IgD-negative memory B cell (primary cell): ENCODE data around the gene C8A. TPM values are rescaled to one million over a fixed set of nuclear protein-coding genes. Genes with fewer than 3 reads are reported as not detected.

Source experiments
- H3K27ac Mint-ChIP-seq, 3 donors: one replicate each; pipeline ENCODE4 v1.8.0; 2020 to 2022; ENCODE audit warnings: mild to moderate bottlenecking in 3 of 3, mixed read lengths in 3 of 3, moderate library complexity in 1 of 3
- H3K27me3 Mint-ChIP-seq: one replicate; pipeline ENCODE4 v1.8.0; 2021; ENCODE audit warnings: mixed read lengths
- H3K36me3 Mint-ChIP-seq: one replicate; pipeline ENCODE4 v1.8.0; 2020; ENCODE audit warnings: mild to moderate bottlenecking, mixed read lengths
- H3K4me1 Mint-ChIP-seq, 3 donors: one replicate each; pipeline ENCODE4 v1.8.0; 2020 to 2022; ENCODE audit warnings: mixed read lengths in 3 of 3, mild to moderate bottlenecking in 1 of 3
- H3K4me3 Mint-ChIP-seq, 4 donors: one replicate each; pipeline ENCODE4 v1.8.0; 2020 to 2022; ENCODE audit warnings: mild to moderate bottlenecking in 4 of 4, mixed read lengths in 4 of 4, moderate library complexity in 3 of 4
- H3K9me3 Mint-ChIP-seq, 3 donors: one replicate each; pipeline ENCODE4 v1.8.0; 2020 to 2021; ENCODE audit warnings: mixed read lengths in 3 of 3, mild to moderate bottlenecking in 1 of 3
- polyA plus RNA-seq: library from polyadenylated mRNA; unstranded; fragments of 300-500 nt; fragmentation: Illumina TruSeq; gene quantifications from one replicate; pipeline ENCODE4 v1.2.3, GENCODE V29; 2021

Gene C8A
- polyA plus RNA-seq, 1 donor from 2014 or later, result not detected

GRCh38 chr1:56830052-56830451 lies 24.5 kb upstream of the C8A start:
- no peaks in the 10 kb centered on the region for H3K9me3 Mint-ChIP-seq
- H3K27ac Mint-ChIP-seq, result no peak overlapping the region
- no peak overlapping the region for H3K4me3 Mint-ChIP-seq
- peaks cover 0 to 3% (median 0%) of the 10 kb centered on the region in 3 donors for H3K4me1 Mint-ChIP-seq
- H3K27me3 Mint-ChIP-seq, result peaks cover 10% of the 10 kb centered on the region
- H3K36me3 Mint-ChIP-seq, result no peaks in the 10 kb centered on the region

- peaks cover 0 to 3% (median 0%) of the 10 kb centered on the region in 3 donors for H3K4me1 Mint-ChIP-seq
- no peak overlapping the region for H3K4me3 Mint-ChIP-seq
- peaks cover 12% of the 10 kb centered on the region for H3K27me3 Mint-ChIP-seq
- H3K27ac Mint-ChIP-seq, result no peak overlapping the region
- H3K36me3 Mint-ChIP-seq, result no peaks in the 10 kb centered on the region
- no peaks in the 10 kb centered on the region for H3K9me3 Mint-ChIP-seq
Measured at GRCh38 chr1:56831871-56832693, 22.5 kb upstream of the C8A start.

- Mint-ChIP-seq H3K36me3 (no peaks in the 10 kb centered on the region), H3K4me3 (no peak overlapping the region), H3K4me1 (peaks cover 0 to 3% (median 0%) of the 10 kb centered on the region in 3 donors), H3K27me3 (peaks cover 12% of the 10 kb centered on the region), H3K27ac (no peak overlapping the region), H3K9me3 (no peaks in the 10 kb centered on the region)
Measured at GRCh38 chr1:56833088-56833487, 21.5 kb upstream of the C8A start.

GRCh38 chr1:56834137-56834900 lies 20.3 kb upstream of the C8A start:
- Mint-ChIP-seq H3K27me3 (peaks cover 9% of the 10 kb centered on the region), H3K36me3 (no peaks in the 10 kb centered on the region), H3K4me1 (peaks cover 0 to 3% (median 0%) of the 10 kb centered on the region in 3 donors), H3K9me3 (peaks cover 0 to 1% (median 0%) of the 10 kb centered on the region in 3 donors), H3K4me3 (no peak overlapping the region), H3K27ac (no peak overlapping the region)

- Mint-ChIP-seq H3K27ac (no peak overlapping the region), H3K4me3 (no peak overlapping the region), H3K27me3 (peaks cover 9% of the 10 kb centered on the region), H3K4me1 (peaks cover 0 to 3% (median 0%) of the 10 kb centered on the region in 3 donors), H3K36me3 (no peaks in the 10 kb centered on the region), H3K9me3 (peaks cover 0 to 1% (median 0%) of the 10 kb centered on the region in 3 donors)
Measured at GRCh38 chr1:56835657-56836056, 18.9 kb upstream of the C8A start.

GRCh38 chr1:56836359-56836758 lies 18.2 kb upstream of the C8A start:
- Mint-ChIP-seq H3K4me3 (no peak overlapping the region), H3K27ac (no peak overlapping the region), H3K27me3 (peaks cover 9% of the 10 kb centered on the region), H3K36me3 (no peaks in the 10 kb centered on the region), H3K9me3 (peaks cover 0 to 1% (median 0%) of the 10 kb centered on the region in 3 donors), H3K4me1 (peaks cover 0 to 3% (median 0%) of the 10 kb centered on the region in 3 donors)

GRCh38 chr1:56837244-56837939 lies 17.2 kb upstream of the C8A start:
- peaks cover 0 to under 1% (median 0%) of the 10 kb centered on the region in 3 donors for H3K4me1 Mint-ChIP-seq
- H3K36me3 Mint-ChIP-seq, result no peaks in the 10 kb centered on the region
- no peak overlapping the region for H3K27ac Mint-ChIP-seq
- peaks cover 0 to 1% (median 0%) of the 10 kb centered on the region in 3 donors for H3K9me3 Mint-ChIP-seq
- H3K27me3 Mint-ChIP-seq, result peaks cover 4% of the 10 kb centered on the region
- H3K4me3 Mint-ChIP-seq, result no peak overlapping the region

- Mint-ChIP-seq H3K27ac (no peak overlapping the region), H3K27me3 (peaks cover 4% of the 10 kb centered on the region), H3K4me1 (no peaks in the 10 kb centered on the region), H3K36me3 (no peaks in the 10 kb centered on the region), H3K9me3 (peaks cover 0 to 1% (median 0%) of the 10 kb centered on the region in 3 donors), H3K4me3 (no peak overlapping the region)
Measured at GRCh38 chr1:56838759-56839158, 15.8 kb upstream of the C8A start.

- Mint-ChIP-seq H3K9me3 (peaks cover 0 to 5% (median 3%) of the 10 kb centered on the region in 3 donors), H3K36me3 (no peaks in the 10 kb centered on the region), H3K4me3 (no peak overlapping the region), H3K27ac (no peak overlapping the region), H3K4me1 (no peaks in the 10 kb centered on the region), H3K27me3 (peaks cover 2% of the 10 kb centered on the region)
Measured at GRCh38 chr1:56843544-56843943, 11.1 kb upstream of the C8A start.

GRCh38 chr1:56844545-56845136 lies 10.0 kb upstream of the C8A start:
- Mint-ChIP-seq H3K4me3 (no peak overlapping the region), H3K4me1 (no peaks in the 10 kb centered on the region), H3K27me3 (peaks cover 2% of the 10 kb centered on the region), H3K27ac (no peak overlapping the region), H3K9me3 (peaks cover 0 to 5% (median 2%) of the 10 kb centered on the region in 3 donors), H3K36me3 (no peaks in the 10 kb centered on the region)

- no peak overlapping the region for H3K4me3 Mint-ChIP-seq
- H3K36me3 Mint-ChIP-seq, result no peaks in the 10 kb centered on the region
- no peaks in the 10 kb centered on the region for H3K4me1 Mint-ChIP-seq
- H3K27ac Mint-ChIP-seq, result no peak overlapping the region
- H3K27me3 Mint-ChIP-seq, result peaks cover 2% of the 10 kb centered on the region
- H3K9me3 Mint-ChIP-seq, result peaks cover 0 to 5% (median 2%) of the 10 kb centered on the region in 3 donors
Measured at GRCh38 chr1:56845343-56845742, 9.3 kb upstream of the C8A start.

GRCh38 chr1:56849750-56850149 lies 4.8 kb upstream of the C8A start:
- H3K27ac Mint-ChIP-seq, result no peak overlapping the region
- peaks cover 4% of the 10 kb centered on the region for H3K27me3 Mint-ChIP-seq
- peaks cover 0 to 5% (median 2%) of the 10 kb centered on the region in 3 donors for H3K9me3 Mint-ChIP-seq
- H3K4me1 Mint-ChIP-seq, result no peaks in the 10 kb centered on the region
- H3K4me3 Mint-ChIP-seq, result no peak overlapping the region
- H3K36me3 Mint-ChIP-seq, result no peaks in the 10 kb centered on the region

- no peaks in the 10 kb centered on the region for H3K36me3 Mint-ChIP-seq
- H3K27me3 Mint-ChIP-seq, result peaks cover 2% of the 10 kb centered on the region
- H3K27ac Mint-ChIP-seq, result no peak overlapping the region
- no peaks in the 10 kb centered on the region for H3K4me1 Mint-ChIP-seq
- peaks cover 0 to 5% (median 2%) of the 10 kb centered on the region in 3 donors for H3K9me3 Mint-ChIP-seq
- no peak overlapping the region for H3K4me3 Mint-ChIP-seq
Measured at GRCh38 chr1:56850411-56850810, 4.2 kb upstream of the C8A start.

- Mint-ChIP-seq H3K36me3 (no peaks in the 10 kb centered on the region), H3K27me3 (peaks cover 2% of the 10 kb centered on the region), H3K4me1 (no peaks in the 10 kb centered on the region), H3K4me3 (no peak overlapping the region), H3K27ac (no peak overlapping the region), H3K9me3 (peaks cover 0 to 3% (median 2%) of the 10 kb centered on the region in 3 donors)
Measured at GRCh38 chr1:56850922-56851321, 3.7 kb upstream of the C8A start.
